ENCODE measurements around the gene LHFPL2. TPM values are rescaled to one million over a fixed set of nuclear protein-coding genes. Genes with fewer than 3 reads are reported as not detected.

Gene LHFPL2
- total RNA-seq, 1 donor from 2014 or later, result 113 TPM

- H3K9me3 Mint-ChIP-seq (ENCODE audit: unreplicated experiment), result no peaks in the 10 kb centered on the region
- no peak for DNase-seq (ENCODE audit: extremely low spot score, unreplicated experiment)
- H3K4me3 Mint-ChIP-seq (ENCODE audit: unreplicated experiment), result peak overlapping the region; percentile 15
- TF ChIP-seq CTCF (IDR thresholded peaks at IDR 0.05), result no peak
- peaks cover 85% of the 10 kb centered on the region for H3K4me1 Mint-ChIP-seq (ENCODE audit: unreplicated experiment)
- H3K27ac Mint-ChIP-seq (ENCODE audit: unreplicated experiment), result peak overlapping the region; percentile 62
- H3K36me3 Mint-ChIP-seq (ENCODE audit: unreplicated experiment), result peaks cover 31% of the 10 kb centered on the region
- H3K27me3 Mint-ChIP-seq (ENCODE audit: unreplicated experiment), result no peaks in the 10 kb centered on the region
Measured at GRCh38 chr5:78642701-78643100, 5.9 kb downstream of the LHFPL2 start.

GRCh38 chr5:78640662-78641474, 7.7 kb downstream of the LHFPL2 start:
- H3K4me1 Mint-ChIP-seq (ENCODE audit: unreplicated experiment), result peaks cover 83% of the 10 kb centered on the region
- no peak for TF ChIP-seq CTCF (IDR thresholded peaks at IDR 0.05)
- no peaks in the 10 kb centered on the region for H3K9me3 Mint-ChIP-seq (ENCODE audit: unreplicated experiment)
- peak overlapping the region; percentile 63 for H3K27ac Mint-ChIP-seq (ENCODE audit: unreplicated experiment)
- H3K27me3 Mint-ChIP-seq (ENCODE audit: unreplicated experiment), result no peaks in the 10 kb centered on the region
- peaks cover 27% of the 10 kb centered on the region for H3K36me3 Mint-ChIP-seq (ENCODE audit: unreplicated experiment)
- DNase-seq (ENCODE audit: extremely low spot score, unreplicated experiment), result no peak
- no peak overlapping the region for H3K4me3 Mint-ChIP-seq (ENCODE audit: unreplicated experiment)

GRCh38 chr5:78639791-78640190, 8.8 kb downstream of the LHFPL2 start:
- Mint-ChIP-seq H3K27ac (ENCODE audit: unreplicated experiment) (peak overlapping the region; percentile 63), H3K36me3 (ENCODE audit: unreplicated experiment) (peaks cover 27% of the 10 kb centered on the region), H3K4me1 (ENCODE audit: unreplicated experiment) (peaks cover 81% of the 10 kb centered on the region), H3K27me3 (ENCODE audit: unreplicated experiment) (no peaks in the 10 kb centered on the region), H3K4me3 (ENCODE audit: unreplicated experiment) (peak overlapping the region; percentile 23), H3K9me3 (ENCODE audit: unreplicated experiment) (no peaks in the 10 kb centered on the region)
- DNase-seq (ENCODE audit: extremely low spot score, unreplicated experiment), result no peak
- no peak for TF ChIP-seq CTCF (IDR thresholded peaks at IDR 0.05)

- peaks cover 81% of the 10 kb centered on the region for H3K4me1 Mint-ChIP-seq (ENCODE audit: unreplicated experiment)
- peak overlapping the region; percentile 46 for H3K27ac Mint-ChIP-seq (ENCODE audit: unreplicated experiment)
- TF ChIP-seq CTCF (IDR thresholded peaks at IDR 0.05), result no peak
- no peak for DNase-seq (ENCODE audit: extremely low spot score, unreplicated experiment)
- H3K36me3 Mint-ChIP-seq (ENCODE audit: unreplicated experiment), result peaks cover 25% of the 10 kb centered on the region
- H3K9me3 Mint-ChIP-seq (ENCODE audit: unreplicated experiment), result no peaks in the 10 kb centered on the region
- H3K4me3 Mint-ChIP-seq (ENCODE audit: unreplicated experiment), result no peak overlapping the region
- no peaks in the 10 kb centered on the region for H3K27me3 Mint-ChIP-seq (ENCODE audit: unreplicated experiment)
Measured at GRCh38 chr5:78638973-78639669, 9.5 kb downstream of the LHFPL2 start.

- peaks cover 24% of the 10 kb centered on the region for H3K36me3 Mint-ChIP-seq (ENCODE audit: unreplicated experiment)
- peaks cover 83% of the 10 kb centered on the region for H3K4me1 Mint-ChIP-seq (ENCODE audit: unreplicated experiment)
- no peak for DNase-seq (ENCODE audit: extremely low spot score, unreplicated experiment)
- peak overlapping the region; percentile 53 for H3K27ac Mint-ChIP-seq (ENCODE audit: unreplicated experiment)
- no peaks in the 10 kb centered on the region for H3K27me3 Mint-ChIP-seq (ENCODE audit: unreplicated experiment)
- no peaks in the 10 kb centered on the region for H3K9me3 Mint-ChIP-seq (ENCODE audit: unreplicated experiment)
- H3K4me3 Mint-ChIP-seq (ENCODE audit: unreplicated experiment), result peak overlapping the region; percentile 38
- no peak for TF ChIP-seq CTCF (IDR thresholded peaks at IDR 0.05)
Measured at GRCh38 chr5:78638423-78638822, 10.1 kb downstream of the LHFPL2 start.
